ENCODE data around the gene ZBTB20. TPM values are rescaled to one million over a fixed set of nuclear protein-coding genes. Genes with fewer than 3 reads are reported as not detected.

The ZBTB20 gene
- total and polyA plus RNA-seq, 2 experiments from 2014 or later, result 15.7 to 37.3 TPM

- Histone ChIP-seq H3K4me1 (ENCODE audit: low read depth) (no peaks in the 10 kb centered on the region), H3K27ac (no peak overlapping the region), H3K27me3 (no peaks in the 10 kb centered on the region), H3K9me3 (ENCODE audit: low read depth) (no peaks in the 10 kb centered on the region), H3K4me3 (no peak overlapping the region), H3K36me3 (no peaks in the 10 kb centered on the region)
- no peak for DNase-seq (ENCODE audit: low read depth in 1 of 2, low spot score in 1 of 2)
- no peak for TF ChIP-seq CTCF (IDR thresholded peaks at IDR 0.05; ENCODE audit: low read depth, low read length)
Measured at GRCh38 chr3:114553949-114554593, 593.0 kb downstream of the ZBTB20 start.

- H3K27ac ChIP-seq, result no peak overlapping the region
- no peaks in the 10 kb centered on the region for H3K9me3 ChIP-seq (ENCODE audit: low read depth)
- no peaks in the 10 kb centered on the region for H3K36me3 ChIP-seq
- TF ChIP-seq CTCF (IDR thresholded peaks at IDR 0.05; ENCODE audit: low read depth, low read length), result no peak
- no peaks in the 10 kb centered on the region for H3K4me1 ChIP-seq (ENCODE audit: low read depth)
- H3K27me3 ChIP-seq, result no peaks in the 10 kb centered on the region
- no peak overlapping the region for H3K4me3 ChIP-seq
- no peak for DNase-seq (ENCODE audit: low read depth in 1 of 2, low spot score in 1 of 2)
Measured at GRCh38 chr3:114552527-114552812, 594.6 kb downstream of the ZBTB20 start.

GRCh38 chr3:114551770-114552526 is 595.1 kb downstream of the ZBTB20 start:
- no peak overlapping the region for H3K4me3 ChIP-seq
- H3K27me3 ChIP-seq, result no peaks in the 10 kb centered on the region
- no peaks in the 10 kb centered on the region for H3K9me3 ChIP-seq (ENCODE audit: low read depth)
- no peaks in the 10 kb centered on the region for H3K4me1 ChIP-seq (ENCODE audit: low read depth)
- H3K27ac ChIP-seq, result no peak overlapping the region
- H3K36me3 ChIP-seq, result no peaks in the 10 kb centered on the region
- DNase-seq (ENCODE audit: low read depth in 1 of 2, low spot score in 1 of 2), result peak in 1 of 2 donors; percentile 50
- no peak for TF ChIP-seq CTCF (IDR thresholded peaks at IDR 0.05; ENCODE audit: low read depth, low read length)

GRCh38 chr3:114550165-114550564 is 596.9 kb downstream of the ZBTB20 start:
- no peaks in the 10 kb centered on the region for H3K4me1 ChIP-seq (ENCODE audit: low read depth)
- no peak for TF ChIP-seq CTCF (IDR thresholded peaks at IDR 0.05; ENCODE audit: low read depth, low read length)
- H3K27ac ChIP-seq, result no peak overlapping the region
- H3K27me3 ChIP-seq, result no peaks in the 10 kb centered on the region
- peak in 1 of 2 donors; percentile 82 for DNase-seq (ENCODE audit: low read depth in 1 of 2, low spot score in 1 of 2)
- H3K36me3 ChIP-seq, result no peaks in the 10 kb centered on the region
- no peaks in the 10 kb centered on the region for H3K9me3 ChIP-seq (ENCODE audit: low read depth)
- H3K4me3 ChIP-seq, result no peak overlapping the region

GRCh38 chr3:114545193-114545592 is 601.9 kb downstream of the ZBTB20 start:
- Histone ChIP-seq H3K4me1 (ENCODE audit: low read depth) (no peaks in the 10 kb centered on the region), H3K27ac (no peak overlapping the region), H3K27me3 (no peaks in the 10 kb centered on the region), H3K36me3 (no peaks in the 10 kb centered on the region), H3K4me3 (no peak overlapping the region), H3K9me3 (ENCODE audit: low read depth) (no peaks in the 10 kb centered on the region)
- no peak for DNase-seq (ENCODE audit: low read depth in 1 of 2, low spot score in 1 of 2)
- no peak for TF ChIP-seq CTCF (IDR thresholded peaks at IDR 0.05; ENCODE audit: low read depth, low read length)
